NB4 (cell line): ENCODE data around the gene PMEPA1.

Experiments
- DNase-seq: peaks from one replicate; pipeline ENCODE4 v3.0.0; 2010; ENCODE audit warnings: low read depth
- H3K4me3 ChIP-seq: one replicate; pipeline ENCODE4 v1.5.1; 2011; ENCODE audit warnings: mild to moderate bottlenecking, low read depth, low read length, moderate library complexity
- CTCF ChIP-seq: IDR thresholded peaks from one replicate; pipeline ENCODE4 v1.5.1; 2012; ENCODE audit warnings: low read depth, low read length
- MAX ChIP-seq: IDR thresholded peaks from 2 replicates; pipeline ENCODE4 v1.6.1; 2011; ENCODE audit warnings: low read depth, low read length
- MYC ChIP-seq: IDR thresholded peaks from 2 replicates; pipeline ENCODE4 v1.6.1; 2011; ENCODE audit warnings: low read depth, low read length
- POLR2A ChIP-seq: IDR thresholded peaks from 2 replicates; pipeline ENCODE4 v1.6.1; 2011; ENCODE audit warnings: mild to moderate bottlenecking; ENCODE audit not compliant: insufficient read length; ENCODE audit errors: extremely low read depth

Gene PMEPA1

GRCh38 chr20:57654998-57655808, 54.6 kb downstream of the PMEPA1 start:
- no peak overlapping the region for H3K4me3 ChIP-seq
- TF ChIP-seq POLR2A (no peak), MYC (no peak), MAX (no peak), CTCF (no peak)
- DNase-seq: no peak

- peak; percentile 66 for DNase-seq
- no peak overlapping the region for H3K4me3 ChIP-seq
- no peak for TF ChIP-seq POLR2A
- TF ChIP-seq MYC: peak; percentile 51
- peak; percentile 91 for TF ChIP-seq CTCF
- peak; percentile 45; the same call in 1 of the 2 replicates for TF ChIP-seq MAX
Measured at GRCh38 chr20:57654363-57654997, 55.3 kb downstream of the PMEPA1 start.

- DNase-seq: no peak
- no peak overlapping the region for H3K4me3 ChIP-seq
- TF ChIP-seq MAX (no peak), MYC (no peak), CTCF (no peak), POLR2A (no peak)
Measured at GRCh38 chr20:57653910-57654309, 55.9 kb downstream of the PMEPA1 start.

- H3K4me3 ChIP-seq: no peak overlapping the region
- TF ChIP-seq MYC (no peak), POLR2A (no peak), MAX (no peak), CTCF (no peak)
- DNase-seq: no peak
Measured at GRCh38 chr20:57653546-57653900, 56.3 kb downstream of the PMEPA1 start.

- no peak overlapping the region for H3K4me3 ChIP-seq
- DNase-seq: peak; percentile 17
- TF ChIP-seq POLR2A: no peak
- no peak for TF ChIP-seq MAX
- TF ChIP-seq MYC: no peak
- TF ChIP-seq CTCF: no peak
Measured at GRCh38 chr20:57652606-57653545, 56.9 kb downstream of the PMEPA1 start.
